Thoracic aorta (tissue), 2 donors: ENCODE data around the gene CDH23. TPM values are rescaled to one million over a fixed set of nuclear protein-coding genes. Genes with fewer than 3 reads are reported as not detected.

Experiments used
- ATAC-seq: fragments of 150-250 bp; one replicate; pipeline ENCODE4 v1.8.0; 2017; ENCODE audit warnings: low read depth; ENCODE audit not compliant: insufficient number of reproducible peaks, low FRiP score
- DNase-seq: peaks from one replicate; pipeline ENCODE4 v3.0.0-alpha.2; 2020; ENCODE audit warnings: low spot score
- H3K27ac ChIP-seq, 2 donors: fragments of 200-600 bp; sonication (generic); 1 replicate in 1 of 2; 2 replicates in 1 of 2; pipeline ENCODE4 v1.5.1; 2016; ENCODE audit warnings: mild to moderate bottlenecking in 2 of 2, moderate library complexity in 2 of 2
- H3K27me3 ChIP-seq: fragments of 200-600 bp; sonication (generic); replicated peaks from 2 replicates; pipeline ENCODE4 v1.6.0; 2016; ENCODE audit warnings: mild to moderate bottlenecking; ENCODE audit not compliant: insufficient read depth
- H3K36me3 ChIP-seq: fragments of 200-600 bp; sonication (generic); one replicate; pipeline ENCODE4 v1.5.1; 2016
- H3K4me1 ChIP-seq, 2 donors: fragments of 200-600 bp; sonication (generic); 1 replicate in 1 of 2; 2 replicates in 1 of 2; pipeline versions ENCODE4 v1.5.1 to v1.6.0; 2016; ENCODE audit warnings: low read depth in 2 of 2, mild to moderate bottlenecking in 1 of 2; ENCODE audit not compliant: control insufficient read depth in 1 of 2
- H3K4me3 ChIP-seq: fragments of 200-600 bp; sonication (generic); 2 replicates; pipeline ENCODE4 v1.5.1; 2016; ENCODE audit warnings: mild to moderate bottlenecking
- H3K9me3 ChIP-seq: fragments of 200-600 bp; sonication (generic); 2 replicates; pipeline ENCODE4 v1.5.1; 2016
- CTCF ChIP-seq: fragments of 200-600 bp; sonication (generic); IDR thresholded peaks from one replicate; pipeline ENCODE4 v1.5.1; 2019; ENCODE audit warnings: antibody characterized with exemption
- total RNA-seq, 2 donors: library from RNA; depleted of rRNA; stranded (reverse); fragments of >200 nt; gene quantifications; one replicate each; pipeline versions ENCODE4 v1.1.0 to v1.2.3, GENCODE V29; 2016

The CDH23 gene
- total RNA-seq, 2 donors from 2014 or later, result 10.6 to 10.8 TPM

- Histone ChIP-seq H3K36me3 (peaks cover 16% of the 10 kb centered on the region), H3K27ac (peak overlapping the region; percentile 76 to 85), H3K4me1 (peaks cover 36 to 61% of the 10 kb centered on the region in 2 donors), H3K9me3 (no peaks in the 10 kb centered on the region), H3K27me3 (no peaks in the 10 kb centered on the region), H3K4me3 (peak overlapping the region; percentile 24)
- ATAC-seq (peak; percentile 77), DNase-seq (peak; percentile 84)
- TF ChIP-seq CTCF, result no peak
Observed at GRCh38 chr10:71835671-71836595, 439.2 kb downstream of the CDH23 start.

- DNase-seq, result no peak
- H3K27ac ChIP-seq, result peak overlapping the region; percentile 76 to 85
- H3K4me3 ChIP-seq, result peak overlapping the region; percentile 24
- ATAC-seq, result peak; percentile 18
- peaks cover 10% of the 10 kb centered on the region for H3K36me3 ChIP-seq
- H3K4me1 ChIP-seq, result peaks cover 38 to 64% of the 10 kb centered on the region in 2 donors
- H3K9me3 ChIP-seq, result no peaks in the 10 kb centered on the region
- H3K27me3 ChIP-seq, result no peaks in the 10 kb centered on the region
- no peak for TF ChIP-seq CTCF
Observed at GRCh38 chr10:71836596-71836974, 439.9 kb downstream of the CDH23 start.

GRCh38 chr10:71837098-71837827 lies 440.5 kb downstream of the CDH23 start:
- no peak for ATAC-seq
- no peak for DNase-seq
- Histone ChIP-seq H3K4me3 (no peak overlapping the region), H3K36me3 (peaks cover 3% of the 10 kb centered on the region), H3K27ac (peak overlapping the region; percentile 76 to 85), H3K4me1 (peaks cover 39 to 64% of the 10 kb centered on the region in 2 donors), H3K27me3 (no peaks in the 10 kb centered on the region), H3K9me3 (no peaks in the 10 kb centered on the region)
- TF ChIP-seq CTCF, result no peak

- Histone ChIP-seq H3K4me3 (no peak overlapping the region), H3K4me1 (peaks cover 39 to 72% of the 10 kb centered on the region in 2 donors), H3K27me3 (no peaks in the 10 kb centered on the region), H3K27ac (no peak overlapping the region), H3K36me3 (no peaks in the 10 kb centered on the region), H3K9me3 (no peaks in the 10 kb centered on the region)
- no peak for DNase-seq
- TF ChIP-seq CTCF, result no peak
- no peak for ATAC-seq
Observed at GRCh38 chr10:71838264-71839211, 441.8 kb downstream of the CDH23 start.
